HG03280 (cell line): ENCODE results near the gene INF2.
"Not testable (repeated sequence)": the region's sequence is repeated elsewhere in the genome, so short reads cannot be mapped to it uniquely, and the experiment has no call there.

Experiments used
- ATAC-seq: cut with Tn5 transposase; IDR thresholded peaks from one replicate; pipeline ENCODE4 v1.9.1; 2021; ENCODE audit warnings: mild to moderate bottlenecking, moderate library complexity; ENCODE audit not compliant: unreplicated experiment

The INF2 gene

GRCh38 chr14:104656014-104656714, 33.3 kb upstream of the INF2 start:
- no peak for ATAC-seq

- ATAC-seq, result no peak
These were observed 32.3 kb upstream of the INF2 start for GRCh38 chr14:104657101-104657524.

- ATAC-seq, result no peak
These were observed 31.7 kb upstream of the INF2 start for GRCh38 chr14:104657563-104658324.

- no peak for ATAC-seq
These were observed 31.1 kb upstream of the INF2 start for GRCh38 chr14:104658325-104658712.

GRCh38 chr14:104659146-104659545, 30.3 kb upstream of the INF2 start:
- ATAC-seq, result no peak

GRCh38 chr14:104659764-104660523, 29.5 kb upstream of the INF2 start:
- ATAC-seq, result no peak

- no peak for ATAC-seq
These were observed 28.8 kb upstream of the INF2 start for GRCh38 chr14:104660597-104660996.

GRCh38 chr14:104661086-104661485, 28.3 kb upstream of the INF2 start:
- no peak for ATAC-seq

- not testable (repeated sequence) for ATAC-seq
These were observed 27.8 kb upstream of the INF2 start for GRCh38 chr14:104661528-104662157.

- ATAC-seq, result not testable (repeated sequence)
These were observed 26.9 kb upstream of the INF2 start for GRCh38 chr14:104662472-104662871.

GRCh38 chr14:104664107-104664506, 25.3 kb upstream of the INF2 start:
- no peak for ATAC-seq

- ATAC-seq, result no peak
These were observed 24.8 kb upstream of the INF2 start for GRCh38 chr14:104664588-104664987.

- no peak for ATAC-seq
These were observed 24.2 kb upstream of the INF2 start for GRCh38 chr14:104665114-104665656.

GRCh38 chr14:104665657-104666522, 23.5 kb upstream of the INF2 start:
- no peak for ATAC-seq

- not testable (repeated sequence) for ATAC-seq
These were observed 22.9 kb upstream of the INF2 start for GRCh38 chr14:104666523-104666895.

GRCh38 chr14:104666981-104667380, 22.4 kb upstream of the INF2 start:
- ATAC-seq, result no peak

- ATAC-seq, result no peak
These were observed 19.7 kb upstream of the INF2 start for GRCh38 chr14:104669697-104670096.

- not testable (repeated sequence) for ATAC-seq
These were observed 18.0 kb upstream of the INF2 start for GRCh38 chr14:104671330-104671977.

- ATAC-seq, result not testable (repeated sequence)
These were observed 17.3 kb upstream of the INF2 start for GRCh38 chr14:104672119-104672518.
